C4-2B (cell line): ENCODE measurements around the gene CPA1.

ENCODE experiments used
- ZFX ChIP-seq: fragments of 450-650 bp; IDR thresholded peaks from 2 replicates; pipeline ENCODE4 v1.6.1; 2017
- TF ChIP-seq, protein P1 (sequence below): fragments of 450-650 bp; conservative IDR thresholded peaks from 2 replicates; pipeline ENCODE4 v1.5.1; 2017; ENCODE audit warnings: mild to moderate bottlenecking

DNA sequence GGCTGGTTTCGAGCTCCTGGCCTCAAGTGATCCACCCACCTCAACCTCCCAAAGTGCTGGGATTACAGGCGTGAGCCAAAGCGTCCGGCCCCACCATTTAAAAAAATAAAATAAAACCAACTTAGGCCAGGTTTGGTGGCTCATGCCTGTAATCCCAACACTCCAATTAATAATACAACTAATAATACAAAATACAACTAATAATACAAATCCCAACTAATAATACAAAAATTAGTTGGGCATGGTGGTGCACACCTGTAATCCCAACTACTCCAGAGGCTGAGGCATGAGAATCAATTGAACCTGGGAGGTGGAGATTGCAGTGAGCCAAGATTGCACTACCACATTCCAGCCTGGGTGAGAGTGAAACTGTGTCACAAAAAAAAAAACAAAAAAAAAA, 32.9 kb downstream of the CPA1 start:
- TF ChIP-seq, protein P1, sequence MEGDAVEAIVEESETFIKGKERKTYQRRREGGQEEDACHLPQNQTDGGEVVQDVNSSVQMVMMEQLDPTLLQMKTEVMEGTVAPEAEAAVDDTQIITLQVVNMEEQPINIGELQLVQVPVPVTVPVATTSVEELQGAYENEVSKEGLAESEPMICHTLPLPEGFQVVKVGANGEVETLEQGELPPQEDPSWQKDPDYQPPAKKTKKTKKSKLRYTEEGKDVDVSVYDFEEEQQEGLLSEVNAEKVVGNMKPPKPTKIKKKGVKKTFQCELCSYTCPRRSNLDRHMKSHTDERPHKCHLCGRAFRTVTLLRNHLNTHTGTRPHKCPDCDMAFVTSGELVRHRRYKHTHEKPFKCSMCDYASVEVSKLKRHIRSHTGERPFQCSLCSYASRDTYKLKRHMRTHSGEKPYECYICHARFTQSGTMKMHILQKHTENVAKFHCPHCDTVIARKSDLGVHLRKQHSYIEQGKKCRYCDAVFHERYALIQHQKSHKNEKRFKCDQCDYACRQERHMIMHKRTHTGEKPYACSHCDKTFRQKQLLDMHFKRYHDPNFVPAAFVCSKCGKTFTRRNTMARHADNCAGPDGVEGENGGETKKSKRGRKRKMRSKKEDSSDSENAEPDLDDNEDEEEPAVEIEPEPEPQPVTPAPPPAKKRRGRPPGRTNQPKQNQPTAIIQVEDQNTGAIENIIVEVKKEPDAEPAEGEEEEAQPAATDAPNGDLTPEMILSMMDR = no peak
- no peak for TF ChIP-seq ZFX
